SK-N-SH (cell line): ENCODE data around the gene PCED1B.

Experiments used
- CTCF ChIP-seq: fragments of 200-600 bp; sonication (generic); IDR thresholded peaks from 2 replicates; pipeline ENCODE4 v1.6.1; 2017; ENCODE audit warnings: antibody characterized with exemption, mild to moderate bottlenecking, moderate library complexity
- EZH2phosphoT487 ChIP-seq: fragments of 200-600 bp; sonication (generic); IDR thresholded peaks from 2 replicates; pipeline ENCODE4 v1.6.1; 2017; ENCODE audit warnings: low read depth, mixed run types, mild to moderate bottlenecking, antibody characterized with exemption, moderate library complexity, borderline replicate concordance
- MXI1 ChIP-seq: IDR thresholded peaks from 2 replicates; pipeline ENCODE4 v1.6.1; 2012; ENCODE audit warnings: mild to moderate bottlenecking, low read depth, low read length, improper control_type of control experiment
- POLR2AphosphoS5 ChIP-seq: IDR thresholded peaks from 2 replicates; pipeline ENCODE4 v1.6.1; 2012; ENCODE audit warnings: low read depth, low read length
- RCOR1 ChIP-seq: fragments of 150-350 bp; IDR thresholded peaks from 2 replicates; pipeline ENCODE4 v1.6.1; 2017; ENCODE audit warnings: antibody characterized with exemption, low read length
- RFX5 ChIP-seq: IDR thresholded peaks from 2 replicates; pipeline ENCODE4 v1.6.1; 2012; ENCODE audit warnings: mild to moderate bottlenecking, improper control_type of control experiment, low read length
- TAF1 ChIP-seq: IDR thresholded peaks from 2 replicates; pipeline ENCODE4 v1.6.1; 2012; ENCODE audit warnings: low read depth, mild to moderate bottlenecking, low read length, moderate library complexity, borderline replicate concordance
- USF2 ChIP-seq: fragments of 150-350 bp; IDR thresholded peaks from 2 replicates; pipeline ENCODE4 v1.6.1; 2017; ENCODE audit warnings: antibody characterized with exemption, low read length, low read depth, borderline replicate concordance
- YY1 ChIP-seq: IDR thresholded peaks from 2 replicates; pipeline ENCODE4 v1.4.0; 2012; ENCODE audit warnings: low read depth, mild to moderate bottlenecking

DNA sequence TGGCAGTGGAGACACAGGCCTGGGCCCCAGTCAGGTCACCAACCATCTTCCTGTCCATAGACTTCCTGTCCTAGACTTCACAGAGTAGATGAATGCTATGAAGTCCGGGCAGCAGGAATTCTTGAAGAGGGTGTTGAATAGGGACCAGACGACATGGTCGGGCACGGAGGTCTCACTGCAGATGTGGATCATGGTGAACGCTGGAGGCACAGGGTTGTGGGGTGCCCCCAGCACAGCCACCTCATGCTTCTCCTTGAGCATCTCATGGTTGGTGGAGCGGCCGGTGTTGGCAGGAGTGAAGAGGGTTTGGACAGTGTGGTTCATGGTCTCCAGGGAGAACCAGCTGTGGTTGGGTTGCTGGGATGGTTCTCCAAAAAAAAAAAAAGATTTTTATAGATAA, 56.2 kb downstream of the PCED1B start:
- TF ChIP-seq EZH2phosphoT487: no peak
- TF ChIP-seq CTCF: no peak
- TF ChIP-seq YY1: no peak
- no peak for TF ChIP-seq TAF1
- no peak for TF ChIP-seq RCOR1
- TF ChIP-seq POLR2AphosphoS5: no peak
- no peak for TF ChIP-seq USF2
- TF ChIP-seq MXI1: no peak
- TF ChIP-seq RFX5: no peak
